ENCODE results near the gene NRP2.

The NRP2 gene

GRCh38 chr2:205706769-205707381, 24.6 kb downstream of the NRP2 start:
- DNase-seq (ENCODE audit: low read depth in 2 of 2), result no peak

- no peak for DNase-seq (ENCODE audit: low read depth in 2 of 2)
Observed at GRCh38 chr2:205708231-205708631, 25.9 kb downstream of the NRP2 start.

- DNase-seq (ENCODE audit: low read depth in 2 of 2), result no peak
Observed at GRCh38 chr2:205709319-205709718, 27.0 kb downstream of the NRP2 start.

- no peak for DNase-seq (ENCODE audit: low read depth in 2 of 2)
Observed at GRCh38 chr2:205712508-205712907, 30.2 kb downstream of the NRP2 start.

- no peak for DNase-seq (ENCODE audit: low read depth in 2 of 2)
Observed at GRCh38 chr2:205713086-205713485, 30.8 kb downstream of the NRP2 start.

GRCh38 chr2:205714058-205714776, 31.9 kb downstream of the NRP2 start:
- no peak for DNase-seq (ENCODE audit: low read depth in 2 of 2)

- DNase-seq (ENCODE audit: low read depth in 2 of 2), result no peak
Observed at GRCh38 chr2:205714789-205715720, 32.8 kb downstream of the NRP2 start.

GRCh38 chr2:205715831-205716525, 33.7 kb downstream of the NRP2 start:
- no peak for DNase-seq (ENCODE audit: low read depth in 2 of 2)

- DNase-seq (ENCODE audit: low read depth in 2 of 2), result no peak
Observed at GRCh38 chr2:205717175-205717846, 35.0 kb downstream of the NRP2 start.

GRCh38 chr2:205717999-205718398, 35.7 kb downstream of the NRP2 start:
- no peak for DNase-seq (ENCODE audit: low read depth in 2 of 2)

GRCh38 chr2:205719847-205720246, 37.5 kb downstream of the NRP2 start:
- DNase-seq (ENCODE audit: low read depth in 2 of 2), result no peak

GRCh38 chr2:205720451-205720902, 38.2 kb downstream of the NRP2 start:
- DNase-seq (ENCODE audit: low read depth in 2 of 2), result no peak

GRCh38 chr2:205721057-205721449, 38.8 kb downstream of the NRP2 start:
- no peak for DNase-seq (ENCODE audit: low read depth in 2 of 2)

GRCh38 chr2:205722283-205722918, 40.1 kb downstream of the NRP2 start:
- no peak for DNase-seq (ENCODE audit: low read depth in 2 of 2)

- no peak for DNase-seq (ENCODE audit: low read depth in 2 of 2)
Observed at GRCh38 chr2:205723179-205723578, 40.9 kb downstream of the NRP2 start.

- DNase-seq (ENCODE audit: low read depth in 2 of 2), result no peak
Observed at GRCh38 chr2:205725059-205725458, 42.8 kb downstream of the NRP2 start.

- DNase-seq (ENCODE audit: low read depth in 2 of 2), result no peak
Observed at GRCh38 chr2:205726506-205726905, 44.2 kb downstream of the NRP2 start.

GRCh38 chr2:205727174-205727573, 44.9 kb downstream of the NRP2 start:
- DNase-seq (ENCODE audit: low read depth in 2 of 2), result no peak

GRCh38 chr2:205728366-205728765, 46.1 kb downstream of the NRP2 start:
- DNase-seq (ENCODE audit: low read depth in 2 of 2), result no peak

GRCh38 chr2:205730191-205730590, 47.9 kb downstream of the NRP2 start:
- DNase-seq (ENCODE audit: low read depth in 2 of 2), result no peak
